HepG2 (cell line): ENCODE results near the gene CDKN1C.

Experiments used
- BRCA1 ChIP-seq: sonication (generic); formaldehyde crosslinking; IDR thresholded peaks from 2 replicates; pipeline ENCODE4 v1.4.0; 2020; ENCODE audit warnings: missing genetic modification reagents
- GATAD2A ChIP-seq: IDR thresholded peaks from 2 replicates; pipeline ENCODE4 v1.6.1; 2016
- GTF2F1 ChIP-seq: fragments of 150-350 bp; IDR thresholded peaks from 2 replicates; pipeline ENCODE4 v1.6.1; 2014; ENCODE audit warnings: low read length
- IRF9 ChIP-seq: sonication (generic); formaldehyde crosslinking; IDR thresholded peaks from 2 replicates; pipeline ENCODE4 v1.8.0; 2022; ENCODE audit warnings: missing genetic modification reagents, mild to moderate bottlenecking, borderline replicate concordance
- POLR2AphosphoS2 ChIP-seq: IDR thresholded peaks from 2 replicates; pipeline ENCODE4 v1.6.1; 2011; ENCODE audit warnings: low read depth, low read length, improper control_type of control experiment
- SCMH1 ChIP-seq: sonication (generic); formaldehyde crosslinking; IDR thresholded peaks from 2 replicates; pipeline ENCODE4 v1.9.0; 2021; ENCODE audit warnings: missing genetic modification reagents, mild to moderate bottlenecking, borderline replicate concordance
- TCF12 ChIP-seq, 2 experiments: fragments of 450-650 bp in 1 of 2; sonication (generic) in 1 of 2; formaldehyde crosslinking in 1 of 2; IDR thresholded peaks; 2 replicates each; pipeline versions ENCODE4 v1.6.1 to v1.8.0; 2017 to 2022; ENCODE audit warnings: antibody characterized with exemption in 1 of 2, mild to moderate bottlenecking in 1 of 2, missing genetic modification reagents in 1 of 2, moderate library complexity in 1 of 2
- ZNF138 ChIP-seq: sonication (generic); formaldehyde crosslinking; IDR thresholded peaks from 2 replicates; pipeline ENCODE4 v1.5.0; 2020; ENCODE audit warnings: mild to moderate bottlenecking, low read depth, missing genetic modification reagents
- TF ChIP-seq, protein P1 (sequence below): sonication (generic); formaldehyde crosslinking; IDR thresholded peaks from 2 replicates; pipeline ENCODE4 v1.8.1; 2022; ENCODE audit warnings: mild to moderate bottlenecking, missing genetic modification reagents
- TF ChIP-seq, protein P2 (sequence below): sonication (generic); formaldehyde crosslinking; IDR thresholded peaks from 2 replicates; pipeline ENCODE4 v1.4.0; 2020; ENCODE audit warnings: missing genetic modification reagents

- no peak for TF ChIP-seq POLR2AphosphoS2
- TF ChIP-seq SCMH1 (CRISPR knock-in tag) = no peak
- TF ChIP-seq ZNF138 = no peak
- TF ChIP-seq, protein P1, sequence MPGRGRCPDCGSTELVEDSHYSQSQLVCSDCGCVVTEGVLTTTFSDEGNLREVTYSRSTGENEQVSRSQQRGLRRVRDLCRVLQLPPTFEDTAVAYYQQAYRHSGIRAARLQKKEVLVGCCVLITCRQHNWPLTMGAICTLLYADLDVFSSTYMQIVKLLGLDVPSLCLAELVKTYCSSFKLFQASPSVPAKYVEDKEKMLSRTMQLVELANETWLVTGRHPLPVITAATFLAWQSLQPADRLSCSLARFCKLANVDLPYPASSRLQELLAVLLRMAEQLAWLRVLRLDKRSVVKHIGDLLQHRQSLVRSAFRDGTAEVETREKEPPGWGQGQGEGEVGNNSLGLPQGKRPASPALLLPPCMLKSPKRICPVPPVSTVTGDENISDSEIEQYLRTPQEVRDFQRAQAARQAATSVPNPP = no peak
- no peak for TF ChIP-seq GTF2F1
- TF ChIP-seq, protein P2, sequence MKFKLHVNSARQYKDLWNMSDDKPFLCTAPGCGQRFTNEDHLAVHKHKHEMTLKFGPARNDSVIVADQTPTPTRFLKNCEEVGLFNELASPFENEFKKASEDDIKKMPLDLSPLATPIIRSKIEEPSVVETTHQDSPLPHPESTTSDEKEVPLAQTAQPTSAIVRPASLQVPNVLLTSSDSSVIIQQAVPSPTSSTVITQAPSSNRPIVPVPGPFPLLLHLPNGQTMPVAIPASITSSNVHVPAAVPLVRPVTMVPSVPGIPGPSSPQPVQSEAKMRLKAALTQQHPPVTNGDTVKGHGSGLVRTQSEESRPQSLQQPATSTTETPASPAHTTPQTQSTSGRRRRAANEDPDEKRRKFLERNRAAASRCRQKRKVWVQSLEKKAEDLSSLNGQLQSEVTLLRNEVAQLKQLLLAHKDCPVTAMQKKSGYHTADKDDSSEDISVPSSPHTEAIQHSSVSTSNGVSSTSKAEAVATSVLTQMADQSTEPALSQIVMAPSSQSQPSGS (CRISPR knock-in tag) = no peak
- TF ChIP-seq IRF9 = no peak
- no peak for TF ChIP-seq GATAD2A (CRISPR knock-in tag)
- no peak for TF ChIP-seq TCF12 (IDR thresholded peaks at IDR 0.05)
- TF ChIP-seq TCF12 (CRISPR knock-in tag; IDR thresholded peaks at IDR 0.05) = no peak
- no peak for TF ChIP-seq BRCA1
Measured at GRCh38 chr11:2880646-2881045, 4.9 kb downstream of the CDKN1C start.
